Measurements from ENCODE around the gene NCKAP5. TPM values are rescaled to one million over a fixed set of nuclear protein-coding genes. Genes with fewer than 3 reads are reported as not detected.

The NCKAP5 gene
- total and polyA plus RNA-seq, 4 donors = 0.57 to 2.8 (median 2.4) TPM

DNA sequence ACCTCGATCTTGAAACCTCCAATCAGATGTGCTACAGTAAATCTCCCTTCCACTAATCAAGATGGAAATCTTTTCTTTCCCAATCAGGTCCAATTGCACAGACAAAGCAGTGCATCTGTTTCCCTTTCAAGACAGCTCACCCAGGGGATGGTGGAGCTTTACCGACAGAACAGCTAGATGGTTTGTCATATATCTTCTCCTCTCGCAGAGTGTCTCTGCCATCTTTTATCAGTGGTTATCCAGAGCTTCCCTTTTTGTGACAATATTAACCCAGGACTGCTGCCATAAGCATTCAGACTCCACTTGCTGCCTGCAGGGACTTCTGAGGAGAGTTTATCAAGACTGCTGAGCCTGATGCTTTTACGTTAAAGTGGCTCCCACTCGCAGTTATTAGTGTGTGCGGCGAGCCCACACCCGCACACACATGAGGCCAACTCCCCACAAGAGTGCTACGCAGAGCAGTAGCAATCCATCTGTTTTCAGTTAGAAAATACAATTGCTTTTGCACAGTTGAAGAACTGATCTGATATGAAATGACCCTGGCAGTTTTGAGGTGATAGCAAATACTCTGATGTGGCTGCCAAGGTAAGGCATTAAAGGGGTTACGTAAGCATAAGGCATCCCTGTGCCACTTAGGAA is 398.9 kb downstream of the NCKAP5 start:
- Histone ChIP-seq H3K4me3 (ENCODE audit: low read depth in 1 of 3, low read length in 3 of 3) (no peak overlapping the region), H3K9me3 (ENCODE audit: control insufficient read depth in 4 of 4, low read length in 3 of 4) (no peaks in the 10 kb centered on the region), H3K9ac (ENCODE audit: low read depth in 1 of 2, low read length in 2 of 2) (no peak overlapping the region), H3K27me3 (ENCODE audit: control insufficient read depth in 4 of 4, insufficient read depth in 4 of 4, low read length in 3 of 4) (no peaks in the 10 kb centered on the region), H3K27ac (ENCODE audit: low read depth in 1 of 2, low read length in 2 of 2) (no peak overlapping the region), H3K36me3 (ENCODE audit: control insufficient read depth in 4 of 4, insufficient read depth in 3 of 4, low read depth in 1 of 4, low read length in 3 of 4) (no peaks in the 10 kb centered on the region), H3K4me1 (ENCODE audit: control insufficient read depth in 4 of 4, insufficient read depth in 4 of 4, low read length in 3 of 4) (peaks cover 0 to 5% (median 1%) of the 10 kb centered on the region in 4 donors)
- DNase-seq (ENCODE audit: low spot score) = no peak
- 85% methylated on average over 10 of the region's 10 CpGs for WGBS
- TF ChIP-seq NR2F2 (IDR thresholded peaks at IDR 0.05) (no peak), HNF4A (conservative IDR thresholded peaks at IDR 0.05) (no peak), YY1 (IDR thresholded peaks at IDR 0.05) (no peak), EGR1 (IDR thresholded peaks at IDR 0.05; ENCODE audit: low read depth in 2 of 2) (no peak), GABPA (IDR thresholded peaks at IDR 0.05 in 1 of 2, conservative IDR thresholded peaks at IDR 0.05 in 1 of 2) (no peak)

DNA sequence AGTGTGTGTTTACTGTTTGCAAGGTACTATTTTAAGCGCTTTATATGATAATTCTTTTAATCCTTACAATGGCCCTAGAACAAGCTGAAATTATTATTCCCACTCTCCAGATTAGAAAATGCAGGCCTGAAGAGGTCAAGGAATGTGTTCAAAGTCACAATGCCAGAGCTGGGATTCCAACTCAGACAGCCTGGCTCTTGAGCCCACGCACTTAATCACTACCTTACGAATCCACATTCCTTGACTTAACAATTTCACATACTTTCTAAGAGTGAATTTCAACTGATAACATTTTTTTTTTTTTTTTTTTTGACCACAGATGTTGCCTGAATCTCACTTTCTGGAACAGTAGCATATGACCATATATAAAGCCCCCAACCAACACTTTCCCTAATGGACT is 400.3 kb downstream of the NCKAP5 start:
- no peak overlapping the region for H3K9ac ChIP-seq (ENCODE audit: low read depth in 1 of 2, low read length in 2 of 2)
- peaks cover 0 to 2% (median under 1%) of the 10 kb centered on the region in 4 donors for H3K4me1 ChIP-seq (ENCODE audit: control insufficient read depth in 4 of 4, insufficient read depth in 4 of 4, low read length in 3 of 4)
- no peaks in the 10 kb centered on the region for H3K36me3 ChIP-seq (ENCODE audit: control insufficient read depth in 4 of 4, insufficient read depth in 3 of 4, low read depth in 1 of 4, low read length in 3 of 4)
- H3K9me3 ChIP-seq (ENCODE audit: control insufficient read depth in 4 of 4, low read length in 3 of 4) = no peaks in the 10 kb centered on the region
- H3K27ac ChIP-seq (ENCODE audit: low read depth in 1 of 2, low read length in 2 of 2) = no peak overlapping the region
- H3K4me3 ChIP-seq (ENCODE audit: low read depth in 1 of 3, low read length in 3 of 3) = no peak overlapping the region
- DNase-seq (ENCODE audit: low spot score) = no peak
- H3K27me3 ChIP-seq (ENCODE audit: control insufficient read depth in 4 of 4, insufficient read depth in 4 of 4, low read length in 3 of 4) = no peaks in the 10 kb centered on the region
- TF ChIP-seq EGR1 (IDR thresholded peaks at IDR 0.05; ENCODE audit: low read depth in 2 of 2) (no peak), HNF4A (conservative IDR thresholded peaks at IDR 0.05) (no peak), HNF4G (IDR thresholded peaks at IDR 0.05) (no peak), FOXA2 (IDR thresholded peaks at IDR 0.05) (no peak), RXRA (IDR thresholded peaks at IDR 0.05) (no peak), TAF1 (conservative IDR thresholded peaks at IDR 0.05) (no peak), FOXA1 (IDR thresholded peaks at IDR 0.05) (no peak), SP1 (IDR thresholded peaks at IDR 0.05) (no peak)
- TF ChIP-seq, protein P1, sequence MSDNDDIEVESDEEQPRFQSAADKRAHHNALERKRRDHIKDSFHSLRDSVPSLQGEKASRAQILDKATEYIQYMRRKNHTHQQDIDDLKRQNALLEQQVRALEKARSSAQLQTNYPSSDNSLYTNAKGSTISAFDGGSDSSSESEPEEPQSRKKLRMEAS (IDR thresholded peaks at IDR 0.05) = no peak
- TF ChIP-seq, protein P2, sequence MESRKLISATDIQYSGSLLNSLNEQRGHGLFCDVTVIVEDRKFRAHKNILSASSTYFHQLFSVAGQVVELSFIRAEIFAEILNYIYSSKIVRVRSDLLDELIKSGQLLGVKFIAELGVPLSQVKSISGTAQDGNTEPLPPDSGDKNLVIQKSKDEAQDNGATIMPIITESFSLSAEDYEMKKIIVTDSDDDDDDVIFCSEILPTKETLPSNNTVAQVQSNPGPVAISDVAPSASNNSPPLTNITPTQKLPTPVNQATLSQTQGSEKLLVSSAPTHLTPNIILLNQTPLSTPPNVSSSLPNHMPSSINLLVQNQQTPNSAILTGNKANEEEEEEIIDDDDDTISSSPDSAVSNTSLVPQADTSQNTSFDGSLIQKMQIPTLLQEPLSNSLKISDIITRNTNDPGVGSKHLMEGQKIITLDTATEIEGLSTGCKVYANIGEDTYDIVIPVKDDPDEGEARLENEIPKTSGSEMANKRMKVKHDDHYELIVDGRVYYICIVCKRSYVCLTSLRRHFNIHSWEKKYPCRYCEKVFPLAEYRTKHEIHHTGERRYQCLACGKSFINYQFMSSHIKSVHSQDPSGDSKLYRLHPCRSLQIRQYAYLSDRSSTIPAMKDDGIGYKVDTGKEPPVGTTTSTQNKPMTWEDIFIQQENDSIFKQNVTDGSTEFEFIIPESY (IDR thresholded peaks at IDR 0.05) = no peak
- TF ChIP-seq, protein P3, sequence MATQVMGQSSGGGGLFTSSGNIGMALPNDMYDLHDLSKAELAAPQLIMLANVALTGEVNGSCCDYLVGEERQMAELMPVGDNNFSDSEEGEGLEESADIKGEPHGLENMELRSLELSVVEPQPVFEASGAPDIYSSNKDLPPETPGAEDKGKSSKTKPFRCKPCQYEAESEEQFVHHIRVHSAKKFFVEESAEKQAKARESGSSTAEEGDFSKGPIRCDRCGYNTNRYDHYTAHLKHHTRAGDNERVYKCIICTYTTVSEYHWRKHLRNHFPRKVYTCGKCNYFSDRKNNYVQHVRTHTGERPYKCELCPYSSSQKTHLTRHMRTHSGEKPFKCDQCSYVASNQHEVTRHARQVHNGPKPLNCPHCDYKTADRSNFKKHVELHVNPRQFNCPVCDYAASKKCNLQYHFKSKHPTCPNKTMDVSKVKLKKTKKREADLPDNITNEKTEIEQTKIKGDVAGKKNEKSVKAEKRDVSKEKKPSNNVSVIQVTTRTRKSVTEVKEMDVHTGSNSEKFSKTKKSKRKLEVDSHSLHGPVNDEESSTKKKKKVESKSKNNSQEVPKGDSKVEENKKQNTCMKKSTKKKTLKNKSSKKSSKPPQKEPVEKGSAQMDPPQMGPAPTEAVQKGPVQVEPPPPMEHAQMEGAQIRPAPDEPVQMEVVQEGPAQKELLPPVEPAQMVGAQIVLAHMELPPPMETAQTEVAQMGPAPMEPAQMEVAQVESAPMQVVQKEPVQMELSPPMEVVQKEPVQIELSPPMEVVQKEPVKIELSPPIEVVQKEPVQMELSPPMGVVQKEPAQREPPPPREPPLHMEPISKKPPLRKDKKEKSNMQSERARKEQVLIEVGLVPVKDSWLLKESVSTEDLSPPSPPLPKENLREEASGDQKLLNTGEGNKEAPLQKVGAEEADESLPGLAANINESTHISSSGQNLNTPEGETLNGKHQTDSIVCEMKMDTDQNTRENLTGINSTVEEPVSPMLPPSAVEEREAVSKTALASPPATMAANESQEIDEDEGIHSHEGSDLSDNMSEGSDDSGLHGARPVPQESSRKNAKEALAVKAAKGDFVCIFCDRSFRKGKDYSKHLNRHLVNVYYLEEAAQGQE (IDR thresholded peaks at IDR 0.05) = no peak
- WGBS = 98% methylated on average over 3 of the region's 3 CpGs
